ENCODE data around the gene MCL1. TPM values are rescaled to one million over a fixed set of nuclear protein-coding genes. Genes with fewer than 3 reads are reported as not detected.

The MCL1 gene
- total and polyA plus RNA-seq, 2 of the 13 experiments (the other 11 are each of a cell fraction or from before 2014, with no cell fraction given) = 69.5 to 125 TPM

GRCh38 chr1:150579110-150579944 is at the start of gene MCL1 (continued):
- TF ChIP-seq NFAT5 (CRISPR knock-in tag; IDR thresholded peaks at IDR 0.05) = no peak; the same call in 1 of the 2 replicates
- peak; percentile 74 for TF ChIP-seq THAP11 (CRISPR knock-in tag; IDR thresholded peaks at IDR 0.05)
- TF ChIP-seq, protein P1, sequence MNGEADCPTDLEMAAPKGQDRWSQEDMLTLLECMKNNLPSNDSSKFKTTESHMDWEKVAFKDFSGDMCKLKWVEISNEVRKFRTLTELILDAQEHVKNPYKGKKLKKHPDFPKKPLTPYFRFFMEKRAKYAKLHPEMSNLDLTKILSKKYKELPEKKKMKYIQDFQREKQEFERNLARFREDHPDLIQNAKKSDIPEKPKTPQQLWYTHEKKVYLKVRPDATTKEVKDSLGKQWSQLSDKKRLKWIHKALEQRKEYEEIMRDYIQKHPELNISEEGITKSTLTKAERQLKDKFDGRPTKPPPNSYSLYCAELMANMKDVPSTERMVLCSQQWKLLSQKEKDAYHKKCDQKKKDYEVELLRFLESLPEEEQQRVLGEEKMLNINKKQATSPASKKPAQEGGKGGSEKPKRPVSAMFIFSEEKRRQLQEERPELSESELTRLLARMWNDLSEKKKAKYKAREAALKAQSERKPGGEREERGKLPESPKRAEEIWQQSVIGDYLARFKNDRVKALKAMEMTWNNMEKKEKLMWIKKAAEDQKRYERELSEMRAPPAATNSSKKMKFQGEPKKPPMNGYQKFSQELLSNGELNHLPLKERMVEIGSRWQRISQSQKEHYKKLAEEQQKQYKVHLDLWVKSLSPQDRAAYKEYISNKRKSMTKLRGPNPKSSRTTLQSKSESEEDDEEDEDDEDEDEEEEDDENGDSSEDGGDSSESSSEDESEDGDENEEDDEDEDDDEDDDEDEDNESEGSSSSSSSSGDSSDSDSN (CRISPR knock-in tag; IDR thresholded peaks at IDR 0.05) = peak; percentile 59; the same call in 1 of the 2 replicates
- TF ChIP-seq, protein P2, sequence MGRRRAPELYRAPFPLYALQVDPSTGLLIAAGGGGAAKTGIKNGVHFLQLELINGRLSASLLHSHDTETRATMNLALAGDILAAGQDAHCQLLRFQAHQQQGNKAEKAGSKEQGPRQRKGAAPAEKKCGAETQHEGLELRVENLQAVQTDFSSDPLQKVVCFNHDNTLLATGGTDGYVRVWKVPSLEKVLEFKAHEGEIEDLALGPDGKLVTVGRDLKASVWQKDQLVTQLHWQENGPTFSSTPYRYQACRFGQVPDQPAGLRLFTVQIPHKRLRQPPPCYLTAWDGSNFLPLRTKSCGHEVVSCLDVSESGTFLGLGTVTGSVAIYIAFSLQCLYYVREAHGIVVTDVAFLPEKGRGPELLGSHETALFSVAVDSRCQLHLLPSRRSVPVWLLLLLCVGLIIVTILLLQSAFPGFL (CRISPR knock-in tag; IDR thresholded peaks at IDR 0.05) = 0 out of 2 replicates have a peak, but pooled peaks have one; percentile 57
- 0 out of 2 replicates have a peak, but pooled peaks have one; percentile 74 for TF ChIP-seq PLSCR1 (CRISPR knock-in tag; IDR thresholded peaks at IDR 0.05; ENCODE audit: borderline replicate concordance)
- peak; percentile 28 for TF ChIP-seq ZC3H13 (CRISPR knock-in tag; IDR thresholded peaks at IDR 0.05)
- TF ChIP-seq, protein P3, sequence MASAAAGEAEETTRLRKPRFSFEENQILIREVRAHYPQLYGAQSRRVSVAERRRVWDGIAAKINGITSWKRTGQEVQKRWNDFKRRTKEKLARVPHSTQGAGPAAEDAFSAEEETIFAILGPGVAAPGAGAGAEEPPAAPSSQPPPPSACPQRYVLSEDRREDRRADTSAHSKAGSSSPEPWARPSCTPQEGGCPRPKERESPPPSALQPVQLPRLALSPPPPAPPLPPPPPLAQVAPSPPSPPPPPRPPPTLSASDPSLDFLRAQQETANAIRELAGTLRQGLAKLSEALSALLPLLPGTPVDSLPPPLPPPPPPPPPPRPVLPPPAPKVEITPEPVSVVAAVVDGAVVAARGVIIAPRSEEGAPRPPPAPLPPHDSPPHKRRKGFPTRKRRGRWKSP (CRISPR knock-in tag; IDR thresholded peaks at IDR 0.05) = peak; percentile 8
- TF ChIP-seq, protein P4, sequence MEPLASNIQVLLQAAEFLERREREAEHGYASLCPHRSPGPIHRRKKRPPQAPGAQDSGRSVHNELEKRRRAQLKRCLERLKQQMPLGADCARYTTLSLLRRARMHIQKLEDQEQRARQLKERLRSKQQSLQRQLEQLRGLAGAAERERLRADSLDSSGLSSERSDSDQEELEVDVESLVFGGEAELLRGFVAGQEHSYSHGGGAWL (CRISPR knock-in tag; IDR thresholded peaks at IDR 0.05) = peak; percentile 58; the same call in 1 of the 2 replicates
- no peak for TF ChIP-seq ZNF160 (CRISPR knock-in tag; IDR thresholded peaks at IDR 0.05)
- TF ChIP-seq RCOR2 (CRISPR knock-in tag; IDR thresholded peaks at IDR 0.05) = no peak
- peak; percentile 95 for TF ChIP-seq ELF3 (CRISPR knock-in tag; IDR thresholded peaks at IDR 0.05)
- TF ChIP-seq ZNF101 (CRISPR knock-in tag; IDR thresholded peaks at IDR 0.05; ENCODE audit: borderline replicate concordance, low read depth) = no peak
- peak; percentile 40 for TF ChIP-seq ZNF878 (CRISPR knock-in tag; IDR thresholded peaks at IDR 0.05)
